Breast epithelium (tissue), 4 donors: Measurements from ENCODE around the gene PREPL. TPM values are rescaled to one million over a fixed set of nuclear protein-coding genes. Genes with fewer than 3 reads are reported as not detected.

Experiments
- DNase-seq, 2 donors: peaks; one replicate each; pipeline ENCODE4 v3.0.0-alpha.2; 2019; ENCODE audit warnings: low spot score in 2 of 2
- H3K27ac ChIP-seq, 2 donors: fragments of 200-600 bp; sonication (generic) in 1 of 2; one replicate each; pipeline ENCODE4 v1.5.1; 2016 to 2019; ENCODE audit warnings: mild to moderate bottlenecking in 1 of 2
- H3K27me3 ChIP-seq, 2 donors: fragments of 200-600 bp; sonication (generic) in 1 of 2; one replicate each; pipeline versions ENCODE4 v1.5.1 to v1.6.0; 2017 to 2019; ENCODE audit warnings: control low read depth in 1 of 2, mild to moderate bottlenecking in 1 of 2
- H3K36me3 ChIP-seq: fragments of 200-600 bp; one replicate; pipeline ENCODE4 v1.5.1; 2019
- H3K4me1 ChIP-seq, 2 donors: fragments of 200-600 bp; sonication (generic); one replicate each; pipeline ENCODE4 v1.5.1; 2016 to 2019; ENCODE audit warnings: control low read depth in 1 of 2
- H3K4me3 ChIP-seq, 3 donors: fragments of 200-600 bp; sonication (generic); 1 replicate in 2 of 3; 2 replicates in 1 of 3; pipeline ENCODE4 v1.5.1; 2016 to 2019; ENCODE audit warnings: mild to moderate bottlenecking in 3 of 3, moderate library complexity in 2 of 3
- H3K9me3 ChIP-seq, 2 donors: fragments of 200-600 bp; sonication (generic) in 1 of 2; one replicate each; pipeline ENCODE4 v1.5.1; 2016 to 2019; ENCODE audit warnings: control low read depth in 1 of 2
- POLR2A ChIP-seq: fragments of 450-650 bp; IDR thresholded peaks from one replicate; pipeline ENCODE4 v1.6.1; 2016; ENCODE audit warnings: antibody characterized with exemption, mild to moderate bottlenecking, moderate library complexity
- POLR2AphosphoS5 ChIP-seq, 3 donors: sonication (generic); formaldehyde crosslinking; IDR thresholded peaks; one replicate each; pipeline ENCODE4 v1.6.1; 2017; ENCODE audit warnings: antibody characterized with exemption in 3 of 3
- intact Hi-C: fragments of 100-400 bp; cut with DNase I; formaldehyde crosslinking; loops from one replicate; pipeline ENCODE4 v1.15.1; 2023; ENCODE audit warnings: low total_unique reads
- total RNA-seq, 3 donors: library from RNA; depleted of rRNA; stranded (reverse); fragments of >200 nt; gene quantifications; one replicate each; pipeline ENCODE4 v1.1.0, GENCODE V29; 2016
- TF ChIP-seq, protein P1 (sequence below), 3 donors: fragments of 450-650 bp; IDR thresholded peaks; one replicate each; pipeline ENCODE4 v1.5.1; 2016 to 2017; ENCODE audit warnings: antibody characterized with exemption in 3 of 3, mild to moderate bottlenecking in 3 of 3, moderate library complexity in 3 of 3

The PREPL gene
- total RNA-seq, result 10 to 100 TPM; 29.4 to 76.5 (median 51.1) TPM

DNA sequence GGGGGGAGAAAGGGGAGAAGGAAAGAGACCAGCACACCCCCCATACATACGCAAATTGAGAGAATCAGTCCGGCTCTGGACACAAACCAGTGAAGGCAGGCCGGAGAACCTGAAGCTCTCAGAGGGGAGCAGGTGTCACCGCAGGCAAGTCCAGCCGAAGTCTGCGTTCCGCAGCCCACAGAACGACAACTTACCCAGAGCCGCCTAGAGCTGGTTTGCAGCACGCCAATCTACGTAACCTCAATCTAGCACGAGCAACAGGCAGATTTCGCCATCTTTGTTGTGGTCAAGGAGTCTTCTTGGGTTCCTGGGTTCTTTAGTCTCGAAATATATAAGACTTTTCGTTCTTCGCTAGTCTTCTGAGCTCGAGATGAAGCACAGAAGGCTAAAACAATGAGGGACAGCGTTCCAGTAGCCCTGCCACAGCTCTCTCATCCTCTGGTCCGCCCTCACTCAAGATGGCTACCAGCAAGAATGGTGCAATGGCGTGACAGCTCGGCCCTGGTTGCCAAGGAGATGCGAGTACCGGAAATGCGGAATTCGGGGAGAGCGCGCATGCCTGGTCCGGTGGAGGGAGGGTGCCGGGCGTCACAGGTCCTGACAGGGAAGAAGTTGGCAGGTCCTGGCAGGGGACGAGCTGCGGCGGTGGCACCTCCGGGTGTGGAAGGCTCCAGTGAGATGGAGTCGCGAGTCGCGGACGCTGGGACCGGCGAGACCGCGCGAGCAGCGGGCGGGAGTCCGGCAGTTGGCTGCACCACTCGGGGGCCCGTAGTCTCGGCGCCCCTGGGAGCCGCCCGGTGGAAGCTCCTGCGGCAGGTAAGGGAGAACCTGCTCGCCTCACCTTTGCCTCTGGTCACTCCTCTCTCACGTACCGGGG, at the start of gene PREPL, which contains the start of gene CAMKMT:
Gene PREPL (minus strand): TSS at position 165 of the 877 bp plus-strand sequence. CDS start 15,152 bp downstream, outside the sequence.
Gene CAMKMT (plus strand): TSS at position 618 of the 877 bp plus-strand sequence.
- H3K4me1 ChIP-seq, result peaks cover 0 to 15% of the 10 kb centered on the region in 2 donors
- peak within 1 kb of the TSS; percentile 88 to 94 (median 89) for H3K4me3 ChIP-seq
- TF ChIP-seq POLR2AphosphoS5 (IDR thresholded peaks at IDR 0.05), result peak; percentile 82 to 90 (median 90)
- TF ChIP-seq POLR2A, result peak; percentile 65
- TF ChIP-seq, protein P1, sequence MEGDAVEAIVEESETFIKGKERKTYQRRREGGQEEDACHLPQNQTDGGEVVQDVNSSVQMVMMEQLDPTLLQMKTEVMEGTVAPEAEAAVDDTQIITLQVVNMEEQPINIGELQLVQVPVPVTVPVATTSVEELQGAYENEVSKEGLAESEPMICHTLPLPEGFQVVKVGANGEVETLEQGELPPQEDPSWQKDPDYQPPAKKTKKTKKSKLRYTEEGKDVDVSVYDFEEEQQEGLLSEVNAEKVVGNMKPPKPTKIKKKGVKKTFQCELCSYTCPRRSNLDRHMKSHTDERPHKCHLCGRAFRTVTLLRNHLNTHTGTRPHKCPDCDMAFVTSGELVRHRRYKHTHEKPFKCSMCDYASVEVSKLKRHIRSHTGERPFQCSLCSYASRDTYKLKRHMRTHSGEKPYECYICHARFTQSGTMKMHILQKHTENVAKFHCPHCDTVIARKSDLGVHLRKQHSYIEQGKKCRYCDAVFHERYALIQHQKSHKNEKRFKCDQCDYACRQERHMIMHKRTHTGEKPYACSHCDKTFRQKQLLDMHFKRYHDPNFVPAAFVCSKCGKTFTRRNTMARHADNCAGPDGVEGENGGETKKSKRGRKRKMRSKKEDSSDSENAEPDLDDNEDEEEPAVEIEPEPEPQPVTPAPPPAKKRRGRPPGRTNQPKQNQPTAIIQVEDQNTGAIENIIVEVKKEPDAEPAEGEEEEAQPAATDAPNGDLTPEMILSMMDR (IDR thresholded peaks at IDR 0.05), result peak in 2 of 3 donors; percentile 12 to 14
- H3K36me3 ChIP-seq, result no peaks in the 10 kb centered on the region
- H3K27me3 ChIP-seq, result no peaks in the 10 kb centered on the region
- H3K27ac ChIP-seq, result peak within 1 kb of the TSS; percentile 92 to 99
- DNase-seq, result peak; percentile 98 to 99
- intact Hi-C loops, result no loop called here
- no peaks in the 10 kb centered on the region for H3K9me3 ChIP-seq

DNA sequence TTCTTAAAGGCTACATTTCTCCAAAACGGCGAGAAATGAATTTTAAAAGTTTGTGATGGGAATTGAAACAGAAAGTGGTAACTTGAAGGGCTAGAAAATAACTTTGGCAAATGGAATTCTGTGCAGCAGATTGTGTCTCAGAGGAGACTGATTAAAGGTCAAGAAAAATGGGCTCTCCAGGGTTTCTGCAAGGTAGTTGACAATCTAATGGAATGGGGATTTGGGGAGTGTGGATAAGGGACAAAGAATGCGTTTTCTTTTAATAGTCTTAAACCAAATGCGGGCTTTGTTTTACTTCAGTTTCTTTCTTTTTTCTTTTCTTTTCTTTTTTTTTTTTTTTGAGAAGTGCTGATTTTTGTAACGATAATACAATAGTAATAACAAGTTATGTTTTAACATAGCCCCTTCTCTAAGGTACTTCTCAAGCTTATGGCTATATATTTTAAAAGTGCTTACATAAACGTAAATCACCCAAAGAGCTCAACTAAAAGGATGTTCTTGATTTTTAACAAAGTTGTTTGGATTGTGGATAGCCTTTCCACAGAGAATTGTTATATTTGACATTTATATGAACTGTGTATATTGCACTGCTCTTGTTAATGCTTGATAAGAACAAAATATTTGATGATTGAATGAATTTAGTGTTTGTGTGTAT, 37.1 kb upstream of the PREPL start:
- no peaks in the 10 kb centered on the region for H3K4me1 ChIP-seq
- peak overlapping the region; percentile 2 to 46 (median 4) for H3K4me3 ChIP-seq
- no peaks in the 10 kb centered on the region for H3K9me3 ChIP-seq
- no peak for DNase-seq
- intact Hi-C loops, result no loop called here
- TF ChIP-seq, protein P1 (IDR thresholded peaks at IDR 0.05), result no peak
- TF ChIP-seq POLR2A, result no peak
- no peak for TF ChIP-seq POLR2AphosphoS5 (IDR thresholded peaks at IDR 0.05)
- H3K27me3 ChIP-seq, result no peaks in the 10 kb centered on the region
- H3K27ac ChIP-seq, result no peak overlapping the region
- no peaks in the 10 kb centered on the region for H3K36me3 ChIP-seq

DNA sequence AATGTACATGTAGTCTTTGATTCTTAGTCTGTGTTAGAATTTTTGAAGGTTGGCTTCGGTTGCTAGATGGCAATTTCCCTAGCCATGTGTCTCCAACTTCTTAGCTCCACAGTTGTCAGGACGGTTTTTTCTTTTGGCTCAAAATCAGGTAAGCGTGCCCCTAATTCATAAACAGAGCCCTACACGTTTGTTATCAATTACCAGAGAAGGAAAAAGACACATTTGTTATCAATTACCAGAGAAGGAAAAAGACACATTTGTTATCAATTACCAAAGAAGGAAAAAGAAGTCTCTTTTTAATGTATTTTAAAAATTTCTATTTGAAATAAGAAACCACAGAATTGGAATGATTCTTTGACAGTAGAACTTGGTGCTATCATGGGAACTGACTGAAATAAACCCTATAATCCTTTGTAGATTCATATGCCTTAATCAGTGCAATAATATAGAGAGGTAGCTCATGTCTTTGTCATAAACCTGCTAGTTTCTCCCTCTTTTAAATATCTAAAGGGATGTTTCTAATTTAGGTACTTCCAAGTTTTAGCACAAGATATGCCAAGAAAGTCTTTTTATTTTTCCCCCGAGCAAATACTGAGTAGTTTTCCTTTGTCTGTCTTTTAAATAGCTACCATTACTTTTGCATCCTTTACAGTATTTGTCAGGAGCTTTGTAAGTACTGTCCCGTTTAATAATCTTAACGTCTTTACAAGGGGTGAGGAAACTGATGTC, 36.3 kb upstream of the PREPL start:
- TF ChIP-seq POLR2AphosphoS5 (IDR thresholded peaks at IDR 0.05) (no peak), POLR2A (no peak)
- TF ChIP-seq, protein P1 (IDR thresholded peaks at IDR 0.05), result no peak
- intact Hi-C loops, result no loop called here
- no peak overlapping the region for H3K27ac ChIP-seq
- H3K27me3 ChIP-seq, result no peaks in the 10 kb centered on the region
- H3K4me3 ChIP-seq, result peak overlapping the region; percentile 2 to 46 (median 4)
- no peak for DNase-seq
- no peaks in the 10 kb centered on the region for H3K36me3 ChIP-seq
- H3K9me3 ChIP-seq, result no peaks in the 10 kb centered on the region
- no peaks in the 10 kb centered on the region for H3K4me1 ChIP-seq

DNA sequence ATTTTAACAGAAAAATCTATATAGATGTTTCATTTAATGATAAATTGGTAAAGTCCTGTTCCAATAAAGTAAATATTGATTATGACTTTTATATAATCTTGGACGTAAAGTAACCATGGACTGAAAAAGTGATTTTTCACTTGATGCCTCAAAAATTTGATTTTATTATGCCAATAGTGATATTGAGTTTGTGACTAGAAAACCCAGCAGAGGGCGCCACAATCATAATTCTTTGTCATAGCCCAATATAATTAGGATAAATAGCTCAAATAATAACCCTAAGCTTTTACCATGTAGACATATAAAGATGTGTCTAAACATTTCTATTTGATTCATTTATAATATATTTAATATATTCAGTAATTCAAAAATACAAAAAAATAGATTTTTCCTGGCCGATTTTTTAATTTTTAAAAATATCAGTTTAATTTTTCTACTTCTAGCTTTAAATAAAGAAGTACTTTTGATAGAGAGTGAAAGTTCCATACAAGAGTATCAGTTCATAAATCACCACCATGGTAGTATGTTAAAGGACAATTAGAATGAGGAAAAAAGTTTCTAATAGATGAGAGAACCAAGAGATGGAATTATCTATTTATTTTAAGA, 31.1 kb upstream of the PREPL start:
- no peak for TF ChIP-seq POLR2AphosphoS5 (IDR thresholded peaks at IDR 0.05)
- TF ChIP-seq, protein P1 (IDR thresholded peaks at IDR 0.05), result peak in 2 of 3 donors; percentile 21 to 25
- intact Hi-C loops, result no loop called here

More for the DNA sequence above, 31.1 kb upstream of the PREPL start:
- Histone ChIP-seq H3K27ac (no peak overlapping the region), H3K4me1 (no peaks in the 10 kb centered on the region), H3K27me3 (no peaks in the 10 kb centered on the region), H3K36me3 (no peaks in the 10 kb centered on the region), H3K9me3 (no peaks in the 10 kb centered on the region), H3K4me3 (no peak overlapping the region)
- DNase-seq, result no peak
